Measurements from ENCODE around the gene EGFL7. TPM values are rescaled to one million over a fixed set of nuclear protein-coding genes. Genes with fewer than 3 reads are reported as not detected.

EGFL7 gene
- total RNA-seq = 1,000 to 10,000 TPM in 1 of 4 donors, 100 to 1,000 TPM in 3; 119 to 1,791 (median 307) TPM

DNA sequence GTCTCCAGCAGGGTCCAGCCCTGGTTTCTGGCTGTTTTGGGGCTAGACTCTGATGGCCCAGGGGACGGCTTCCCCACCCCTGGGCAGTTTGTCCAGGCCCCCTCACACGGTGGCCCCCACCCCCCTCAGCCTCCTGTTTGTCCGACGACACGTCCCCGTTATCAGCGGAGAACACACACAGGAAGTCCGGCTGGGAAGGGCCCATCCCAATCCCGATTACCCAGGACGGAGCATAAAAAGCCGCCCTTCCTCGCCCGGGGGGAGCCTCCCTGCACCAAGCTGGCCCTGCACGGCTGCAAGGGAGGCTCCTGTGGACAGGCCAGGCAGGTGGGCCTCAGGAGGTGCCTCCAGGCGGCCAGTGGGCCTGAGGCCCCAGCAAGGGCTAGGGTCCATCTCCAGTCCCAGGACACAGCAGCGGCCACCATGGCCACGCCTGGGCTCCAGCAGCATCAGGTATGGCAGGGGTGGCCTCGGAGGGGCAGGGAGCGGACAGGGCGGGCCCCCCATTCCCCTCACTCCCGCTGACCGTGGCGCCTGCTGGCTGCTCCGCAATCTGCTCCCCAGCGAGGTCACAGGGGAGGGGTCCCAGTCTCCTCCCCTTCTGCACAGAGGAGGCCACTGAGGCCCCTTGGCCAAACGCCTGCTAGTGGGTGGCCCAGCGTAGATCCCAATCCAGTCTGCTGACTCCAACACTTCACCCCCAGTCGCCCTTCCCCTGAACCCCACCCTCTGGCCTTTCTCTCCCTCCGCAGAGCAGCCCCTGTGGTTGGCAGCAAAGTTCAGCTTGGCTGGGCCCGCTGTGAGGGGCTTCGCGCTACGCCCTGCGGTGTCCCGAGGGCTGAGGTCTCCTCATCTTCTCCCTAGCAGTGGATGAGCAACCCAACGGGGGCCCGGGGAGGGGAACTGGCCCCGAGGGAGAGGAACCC lies at the start of gene EGFL7:
EGFL7 (plus strand) TSS at position 261 of the 926 bp plus-strand sequence. CDS start 5,367 bp downstream, outside the sequence.
- H3K36me3 ChIP-seq = no peaks in the 10 kb centered on the region
- H3K4me1 ChIP-seq = peaks cover 0 to 9% of the 10 kb centered on the region in 2 donors
- TF ChIP-seq CTCF (IDR thresholded peaks at IDR 0.05) (no peak), POLR2A (IDR thresholded peaks at IDR 0.05) (peak; percentile 23 to 41)
- intact Hi-C loops (cut with DNase I; ENCODE audit: low total_unique reads) = no loop called here
- peak within 1 kb of the TSS; percentile 25 to 27 for H3K4me3 ChIP-seq
- H3K27ac ChIP-seq = peak within 1 kb of the TSS; percentile 56 to 64
- peak in 1 of 2 donors; percentile 75 for DNase-seq
- peaks cover 0 to 10% of the 10 kb centered on the region in 2 donors for H3K27me3 ChIP-seq
- no peaks in the 10 kb centered on the region for H3K9me3 ChIP-seq

- Histone ChIP-seq H3K4me3 (no peak overlapping the region), H3K27ac (peak overlapping the region; percentile 28 to 41), H3K9me3 (no peaks in the 10 kb centered on the region), H3K27me3 (no peaks in the 10 kb centered on the region), H3K4me1 (no peaks in the 10 kb centered on the region), H3K36me3 (no peaks in the 10 kb centered on the region)
- TF ChIP-seq CTCF (IDR thresholded peaks at IDR 0.05) (no peak), POLR2A (IDR thresholded peaks at IDR 0.05) (no peak)
- no peak for DNase-seq
- intact Hi-C loops (cut with DNase I; ENCODE audit: low total_unique reads) = no loop called here
Observed at GRCh38 chr9:136613824-136614371, 48.8 kb upstream of the EGFL7 start.

- H3K36me3 ChIP-seq = no peaks in the 10 kb centered on the region
- H3K27me3 ChIP-seq = no peaks in the 10 kb centered on the region
- intact Hi-C loops (cut with DNase I; ENCODE audit: low total_unique reads) = no loop called here
- TF ChIP-seq CTCF (IDR thresholded peaks at IDR 0.05) (no peak), POLR2A (IDR thresholded peaks at IDR 0.05) (no peak)
- no peaks in the 10 kb centered on the region for H3K9me3 ChIP-seq
- no peaks in the 10 kb centered on the region for H3K4me1 ChIP-seq
- DNase-seq = peak in 1 of 2 donors; percentile 50
- H3K27ac ChIP-seq = peak overlapping the region; percentile 9 to 28
- no peak overlapping the region for H3K4me3 ChIP-seq
Observed at GRCh38 chr9:136614372-136614922, 48.3 kb upstream of the EGFL7 start.

- Histone ChIP-seq H3K4me1 (no peaks in the 10 kb centered on the region), H3K36me3 (no peaks in the 10 kb centered on the region), H3K9me3 (no peaks in the 10 kb centered on the region), H3K4me3 (no peak overlapping the region), H3K27ac (peak overlapping the region in 1 of 2 donors; percentile 9), H3K27me3 (no peaks in the 10 kb centered on the region)
- intact Hi-C loops (cut with DNase I; ENCODE audit: low total_unique reads) = no loop called here
- no peak for DNase-seq
- TF ChIP-seq CTCF (IDR thresholded peaks at IDR 0.05) (peak in 1 of 4 experiments; percentile 6), POLR2A (IDR thresholded peaks at IDR 0.05) (no peak)
Observed at GRCh38 chr9:136614967-136615623, 47.6 kb upstream of the EGFL7 start.

Data from uterus (tissue), 4 donors.